ENCODE results near the gene TFB1M. TPM values are rescaled to one million over a fixed set of nuclear protein-coding genes. Genes with fewer than 3 reads are reported as not detected.

The TFB1M gene
- polyA plus RNA-seq, 1 experiment = 20.4 TPM

DNA sequence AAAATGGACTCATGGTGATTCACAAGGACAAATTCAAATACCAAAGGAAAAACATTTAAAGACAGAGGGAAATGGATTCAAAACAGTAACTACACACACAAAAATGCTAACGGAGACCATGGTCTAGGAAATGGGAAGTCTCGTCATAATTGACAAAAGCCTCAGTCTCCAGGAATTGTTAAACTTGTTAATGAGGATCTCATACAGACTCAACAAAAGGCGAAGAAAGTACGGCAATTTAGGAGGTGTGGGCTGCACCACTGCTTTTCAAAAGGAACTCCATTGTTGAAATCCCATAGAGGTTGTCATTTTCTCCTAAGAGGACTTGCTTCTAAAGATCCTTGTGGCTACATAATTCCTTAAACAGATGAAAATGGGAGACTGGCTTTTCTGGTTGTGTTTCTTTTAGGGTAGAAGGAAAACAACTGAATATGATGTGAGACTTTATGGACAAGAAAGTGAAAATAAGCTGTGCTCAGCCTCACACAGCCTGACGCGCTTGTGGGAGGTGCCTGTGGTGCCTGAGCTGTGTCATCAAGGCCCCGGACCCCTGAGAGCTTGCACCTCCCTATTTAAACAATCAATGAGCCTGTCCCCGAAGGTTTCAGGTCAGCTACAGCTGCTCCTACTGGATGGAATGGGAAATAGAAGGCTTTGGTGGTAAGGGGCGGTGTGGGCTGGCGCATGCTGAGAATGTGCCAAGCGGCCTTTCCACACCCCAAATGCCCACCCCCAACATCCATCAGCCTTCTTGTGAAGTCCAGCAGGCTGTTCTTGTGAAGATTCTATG lies 53.0 kb downstream of the TFB1M start:
- ChIA-PET POLR2A (no interaction called here), CTCF (interaction anchor here (0.9 to 2.9 kb wide), 4 partner anchors 13 to 333 kb away, joined by 3 to 8 read pairs (median 3); no protein-coding TSS in a partner anchor)
- no peak overlapping the region for H3K4me3 ChIP-seq (ENCODE audit: low read depth, low read length)
- no peaks in the 10 kb centered on the region for H3K27me3 ChIP-seq (ENCODE audit: control insufficient read depth, insufficient read depth, low read length)
- TF ChIP-seq, protein P1, sequence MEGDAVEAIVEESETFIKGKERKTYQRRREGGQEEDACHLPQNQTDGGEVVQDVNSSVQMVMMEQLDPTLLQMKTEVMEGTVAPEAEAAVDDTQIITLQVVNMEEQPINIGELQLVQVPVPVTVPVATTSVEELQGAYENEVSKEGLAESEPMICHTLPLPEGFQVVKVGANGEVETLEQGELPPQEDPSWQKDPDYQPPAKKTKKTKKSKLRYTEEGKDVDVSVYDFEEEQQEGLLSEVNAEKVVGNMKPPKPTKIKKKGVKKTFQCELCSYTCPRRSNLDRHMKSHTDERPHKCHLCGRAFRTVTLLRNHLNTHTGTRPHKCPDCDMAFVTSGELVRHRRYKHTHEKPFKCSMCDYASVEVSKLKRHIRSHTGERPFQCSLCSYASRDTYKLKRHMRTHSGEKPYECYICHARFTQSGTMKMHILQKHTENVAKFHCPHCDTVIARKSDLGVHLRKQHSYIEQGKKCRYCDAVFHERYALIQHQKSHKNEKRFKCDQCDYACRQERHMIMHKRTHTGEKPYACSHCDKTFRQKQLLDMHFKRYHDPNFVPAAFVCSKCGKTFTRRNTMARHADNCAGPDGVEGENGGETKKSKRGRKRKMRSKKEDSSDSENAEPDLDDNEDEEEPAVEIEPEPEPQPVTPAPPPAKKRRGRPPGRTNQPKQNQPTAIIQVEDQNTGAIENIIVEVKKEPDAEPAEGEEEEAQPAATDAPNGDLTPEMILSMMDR (IDR thresholded peaks at IDR 0.05; ENCODE audit: low read depth, low read length) = no peak
- no peaks in the 10 kb centered on the region; the same call in 1 of the 2 replicates for H3K9me3 ChIP-seq (ENCODE audit: control insufficient read depth, insufficient read depth, low read length)
- DNase-seq (ENCODE audit: low read depth, low spot score) = no peak
- peak overlapping the region; percentile 21 for H3K27ac ChIP-seq (ENCODE audit: low read depth, low read length)

DNA sequence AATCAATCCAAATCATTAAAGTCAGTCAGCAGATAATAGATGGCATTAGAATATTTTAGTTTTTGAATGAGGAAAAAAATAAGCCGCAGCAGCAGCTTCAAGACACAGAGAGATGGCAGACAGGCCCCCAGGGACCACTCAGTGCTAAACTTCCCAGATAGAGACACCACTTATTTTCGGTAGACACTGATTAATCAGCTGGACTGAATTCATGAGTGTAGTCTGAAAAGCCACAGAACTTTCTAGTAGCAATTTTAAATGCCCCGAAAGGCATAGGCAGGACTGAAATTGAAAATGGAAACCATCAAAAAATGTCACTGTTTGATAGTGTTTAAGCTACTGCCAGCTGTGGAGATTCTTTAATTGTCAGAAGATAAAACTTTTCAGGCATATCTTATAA lies 53.6 kb downstream of the TFB1M start:
- Histone ChIP-seq H3K27ac (ENCODE audit: low read depth, low read length) (no peak overlapping the region), H3K4me3 (ENCODE audit: low read depth, low read length) (no peak overlapping the region), H3K9me3 (ENCODE audit: control insufficient read depth, insufficient read depth, low read length) (no peaks in the 10 kb centered on the region; the same call in 1 of the 2 replicates), H3K27me3 (ENCODE audit: control insufficient read depth, insufficient read depth, low read length) (no peaks in the 10 kb centered on the region)
- no peak for DNase-seq (ENCODE audit: low read depth, low spot score)
- TF ChIP-seq, protein P1 (IDR thresholded peaks at IDR 0.05; ENCODE audit: low read depth, low read length) = no peak
- CTCF ChIA-PET = interaction anchor here (1.3 to 2.9 kb wide), 2 partner anchors 13 to 333 kb away, joined by 3 to 8 read pairs; no protein-coding TSS in a partner anchor
- POLR2A ChIA-PET = no interaction called here

DNA sequence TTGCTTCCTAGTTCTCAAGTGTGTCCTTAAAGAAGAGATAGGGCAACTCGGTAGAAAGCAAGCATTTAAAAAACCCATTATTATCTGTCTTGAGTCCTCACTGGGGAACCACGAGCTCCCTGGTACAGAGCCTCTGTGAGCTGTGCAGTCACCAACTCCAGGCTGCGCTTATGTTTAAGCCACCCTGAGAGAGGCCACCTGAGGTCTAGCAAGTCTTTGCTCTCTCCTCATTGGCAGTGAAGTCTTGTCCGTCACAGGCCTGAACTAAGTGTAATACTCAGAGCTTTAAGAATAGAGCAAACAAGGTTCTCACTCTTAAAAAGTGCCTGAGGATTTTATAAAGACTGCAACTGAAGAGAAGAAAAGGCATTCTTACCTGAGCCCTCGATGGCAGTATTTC lies 54.4 kb downstream of the TFB1M start:
- Histone ChIP-seq H3K9me3 (ENCODE audit: control insufficient read depth, insufficient read depth, low read length) (no peaks in the 10 kb centered on the region; the same call in 1 of the 2 replicates), H3K4me3 (ENCODE audit: low read depth, low read length) (no peak overlapping the region), H3K27ac (ENCODE audit: low read depth, low read length) (no peak overlapping the region), H3K27me3 (ENCODE audit: control insufficient read depth, insufficient read depth, low read length) (no peaks in the 10 kb centered on the region)
- ChIA-PET CTCF (interaction anchor here (0.7 to 2.9 kb wide), 4 partner anchors 9 to 340 kb away, joined by 3 to 8 read pairs (median 4); no protein-coding TSS in a partner anchor), POLR2A (no interaction called here)
- TF ChIP-seq, protein P1 (IDR thresholded peaks at IDR 0.05; ENCODE audit: low read depth, low read length) = no peak
- no peak for DNase-seq (ENCODE audit: low read depth, low spot score)

DNA sequence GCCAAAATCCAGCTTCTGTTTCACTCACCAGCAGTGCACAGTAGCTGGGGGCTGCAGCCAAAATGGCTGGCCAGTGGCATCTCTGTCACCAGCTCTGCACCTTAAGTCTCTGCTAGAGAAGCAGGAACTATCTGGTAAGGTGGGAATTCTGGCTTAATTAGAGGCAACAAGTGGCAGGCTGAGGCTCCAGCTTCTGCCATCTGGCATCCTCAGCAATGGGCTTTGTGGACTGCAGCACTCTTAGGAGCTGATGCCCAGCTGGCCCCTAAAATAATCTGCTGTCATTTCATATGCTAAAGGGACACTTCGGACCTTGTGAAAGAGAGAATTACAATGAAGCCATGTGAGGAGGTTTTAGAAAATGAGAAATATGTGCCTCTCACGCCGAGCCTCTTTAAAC lies 55.1 kb downstream of the TFB1M start:
- Histone ChIP-seq H3K4me3 (ENCODE audit: low read depth, low read length) (no peak overlapping the region), H3K27me3 (ENCODE audit: control insufficient read depth, insufficient read depth, low read length) (no peaks in the 10 kb centered on the region), H3K9me3 (ENCODE audit: control insufficient read depth, insufficient read depth, low read length) (no peaks in the 10 kb centered on the region; the same call in 1 of the 2 replicates), H3K27ac (ENCODE audit: low read depth, low read length) (no peak overlapping the region)
- POLR2A ChIA-PET = no interaction called here
- TF ChIP-seq, protein P1 (IDR thresholded peaks at IDR 0.05; ENCODE audit: low read depth, low read length) = no peak
- no peak for DNase-seq (ENCODE audit: low read depth, low spot score)
- CTCF ChIA-PET = interaction anchor here (0.8 to 2.9 kb wide), 3 partner anchors 10 to 331 kb away, joined by 3 to 8 read pairs (median 6); no protein-coding TSS in a partner anchor

DNA sequence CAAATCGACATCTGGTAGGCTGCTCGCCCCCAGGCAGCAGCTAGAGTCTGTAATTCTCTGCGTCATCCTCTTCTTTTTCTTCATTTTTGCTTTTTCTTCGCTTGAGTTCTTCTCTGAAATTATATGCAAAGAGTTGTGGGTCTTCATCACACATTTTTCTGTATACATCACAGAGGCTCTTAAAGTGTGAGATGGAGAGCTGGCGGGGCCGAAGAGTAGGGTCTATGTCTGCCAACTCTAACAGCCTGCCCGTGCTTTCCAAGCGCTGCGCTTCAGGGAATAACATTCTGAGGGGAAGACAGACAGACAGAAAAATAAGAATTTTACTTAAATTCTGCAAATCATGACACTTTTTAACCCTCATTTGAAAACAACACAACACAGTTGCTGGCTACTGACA lies 56.5 kb downstream of the TFB1M start:
- DNase-seq (ENCODE audit: low read depth, low spot score) = no peak
- Histone ChIP-seq H3K27me3 (ENCODE audit: control insufficient read depth, insufficient read depth, low read length) (no peaks in the 10 kb centered on the region), H3K9me3 (ENCODE audit: control insufficient read depth, insufficient read depth, low read length) (no peaks in the 10 kb centered on the region; the same call in 1 of the 2 replicates), H3K27ac (ENCODE audit: low read depth, low read length) (no peak overlapping the region), H3K4me3 (ENCODE audit: low read depth, low read length) (no peak overlapping the region)
- ChIA-PET CTCF (interaction anchor here (1.3 kb wide), 3 partner anchors 10 to 390 kb away, joined by 4 to 5 read pairs (median 4); no protein-coding TSS in a partner anchor), POLR2A (no interaction called here)
- TF ChIP-seq, protein P1 (IDR thresholded peaks at IDR 0.05; ENCODE audit: low read depth, low read length) = no peak
